ENCODE data around the gene RNF212. TPM values are rescaled to one million over a fixed set of nuclear protein-coding genes. Genes with fewer than 3 reads are reported as not detected.

RNF212 gene
- total RNA-seq, result 1 to 10 TPM; 3.5 to 4.5 TPM

GRCh38 chr4:1113311-1114009, at the start of gene RNF212:
Gene RNF212, minus strand, starts transcription at chr4:1113564. Its CDS starts 100 bp downstream, at chr4:1113464.
- H3K36me3 Mint-ChIP-seq, result peaks cover 0 to 4% of the 10 kb centered on the region in 2 donors
- H3K9me3 Mint-ChIP-seq, result no peaks in the 10 kb centered on the region
- DNase-seq (ENCODE audit: low spot score in 2 of 2) (peak in 1 of 2 donors; percentile 22), ATAC-seq (peak; percentile 57 to 76)
- no peak within 1 kb of the TSS for H3K27ac Mint-ChIP-seq

GRCh38 chr4:1160351-1160750, 47.0 kb upstream of the RNF212 start:
- Mint-ChIP-seq H3K36me3 (no peaks in the 10 kb centered on the region), H3K27ac (no peak overlapping the region), H3K9me3 (no peaks in the 10 kb centered on the region)
- DNase-seq (ENCODE audit: low spot score in 2 of 2) (no peak), ATAC-seq (no peak)

GRCh38 chr4:1156069-1156468, 42.7 kb upstream of the RNF212 start:
- no peaks in the 10 kb centered on the region for H3K36me3 Mint-ChIP-seq
- DNase-seq (ENCODE audit: low spot score in 2 of 2), result no peak
- ATAC-seq, result no peak
- no peaks in the 10 kb centered on the region for H3K9me3 Mint-ChIP-seq
- no peak overlapping the region for H3K27ac Mint-ChIP-seq

GRCh38 chr4:1155314-1155713, 42.0 kb upstream of the RNF212 start:
- Mint-ChIP-seq H3K9me3 (no peaks in the 10 kb centered on the region), H3K27ac (no peak overlapping the region), H3K36me3 (no peaks in the 10 kb centered on the region)
- ATAC-seq, result no peak
- DNase-seq (ENCODE audit: low spot score in 2 of 2), result no peak

GRCh38 chr4:1154523-1155182, 41.3 kb upstream of the RNF212 start:
- ATAC-seq (no peak), DNase-seq (ENCODE audit: low spot score in 2 of 2) (no peak)
- H3K9me3 Mint-ChIP-seq, result no peaks in the 10 kb centered on the region
- H3K36me3 Mint-ChIP-seq, result no peaks in the 10 kb centered on the region
- H3K27ac Mint-ChIP-seq, result no peak overlapping the region

- no peak overlapping the region for H3K27ac Mint-ChIP-seq
- H3K36me3 Mint-ChIP-seq, result no peaks in the 10 kb centered on the region
- DNase-seq (ENCODE audit: low spot score in 2 of 2) (no peak), ATAC-seq (no peak)
- no peaks in the 10 kb centered on the region for H3K9me3 Mint-ChIP-seq
These were observed 40.8 kb upstream of the RNF212 start for GRCh38 chr4:1154126-1154522.

GRCh38 chr4:1153567-1154090, 40.3 kb upstream of the RNF212 start:
- no peaks in the 10 kb centered on the region for H3K36me3 Mint-ChIP-seq
- H3K27ac Mint-ChIP-seq, result no peak overlapping the region
- no peaks in the 10 kb centered on the region for H3K9me3 Mint-ChIP-seq
- DNase-seq (ENCODE audit: low spot score in 2 of 2), result no peak
- no peak for ATAC-seq

- no peak for ATAC-seq
- Mint-ChIP-seq H3K27ac (no peak overlapping the region), H3K9me3 (no peaks in the 10 kb centered on the region), H3K36me3 (no peaks in the 10 kb centered on the region)
- no peak for DNase-seq (ENCODE audit: low spot score in 2 of 2)
These were observed 38.9 kb upstream of the RNF212 start for GRCh38 chr4:1152290-1152689.

GRCh38 chr4:1151541-1151940, 38.2 kb upstream of the RNF212 start:
- Mint-ChIP-seq H3K36me3 (no peaks in the 10 kb centered on the region), H3K27ac (no peak overlapping the region), H3K9me3 (no peaks in the 10 kb centered on the region)
- ATAC-seq (no peak), DNase-seq (ENCODE audit: low spot score in 2 of 2) (no peak)

- DNase-seq (ENCODE audit: low spot score in 2 of 2), result no peak
- Mint-ChIP-seq H3K27ac (no peak overlapping the region), H3K9me3 (no peaks in the 10 kb centered on the region), H3K36me3 (no peaks in the 10 kb centered on the region)
- ATAC-seq, result no peak
These were observed 37.5 kb upstream of the RNF212 start for GRCh38 chr4:1150875-1151274.

GRCh38 chr4:1139860-1140259, 26.5 kb upstream of the RNF212 start:
- DNase-seq (ENCODE audit: low spot score in 2 of 2), result no peak
- Mint-ChIP-seq H3K9me3 (no peaks in the 10 kb centered on the region), H3K36me3 (no peaks in the 10 kb centered on the region), H3K27ac (no peak overlapping the region)
- ATAC-seq, result no peak

- H3K36me3 Mint-ChIP-seq, result no peaks in the 10 kb centered on the region
- no peak for ATAC-seq
- peak overlapping the region in 1 of 2 donors; percentile 70 for H3K27ac Mint-ChIP-seq
- H3K9me3 Mint-ChIP-seq, result no peaks in the 10 kb centered on the region
- no peak for DNase-seq (ENCODE audit: low spot score in 2 of 2)
These were observed 24.5 kb upstream of the RNF212 start for GRCh38 chr4:1137850-1138249.

GRCh38 chr4:1137063-1137776, 23.9 kb upstream of the RNF212 start:
- DNase-seq (ENCODE audit: low spot score in 2 of 2) (no peak), ATAC-seq (no peak)
- Mint-ChIP-seq H3K27ac (peak overlapping the region in 1 of 2 donors; percentile 70), H3K9me3 (no peaks in the 10 kb centered on the region), H3K36me3 (no peaks in the 10 kb centered on the region)

- no peaks in the 10 kb centered on the region for H3K9me3 Mint-ChIP-seq
- H3K36me3 Mint-ChIP-seq, result no peaks in the 10 kb centered on the region
- no peak overlapping the region for H3K27ac Mint-ChIP-seq
- DNase-seq (ENCODE audit: low spot score in 2 of 2) (no peak), ATAC-seq (no peak)
These were observed 22.7 kb upstream of the RNF212 start for GRCh38 chr4:1136048-1136447.

- ATAC-seq (no peak), DNase-seq (ENCODE audit: low spot score in 2 of 2) (no peak)
- no peaks in the 10 kb centered on the region for H3K36me3 Mint-ChIP-seq
- H3K9me3 Mint-ChIP-seq, result no peaks in the 10 kb centered on the region
- no peak overlapping the region for H3K27ac Mint-ChIP-seq
These were observed 19.7 kb upstream of the RNF212 start for GRCh38 chr4:1133033-1133432.

- peak; percentile 96 to 98 for ATAC-seq
- Mint-ChIP-seq H3K9me3 (no peaks in the 10 kb centered on the region), H3K36me3 (no peaks in the 10 kb centered on the region), H3K27ac (no peak overlapping the region)
- peak; percentile 63 to 81 for DNase-seq (ENCODE audit: low spot score in 2 of 2)
These were observed 17.2 kb upstream of the RNF212 start for GRCh38 chr4:1130316-1131186.
